ENCODE measurements around the gene IFNA4. TPM values are rescaled to one million over a fixed set of nuclear protein-coding genes. Genes with fewer than 3 reads are reported as not detected.

IFNA4 gene
- total RNA-seq, 2 experiments from 2014 or later: not detected

GRCh38 chr9:21153336-21154017 is 33.9 kb downstream of the IFNA4 start:
- intact Hi-C loops (cut with micrococcal nuclease; ENCODE audit: unreplicated experiment): no loop called here
- no peaks in the 10 kb centered on the region for H3K36me3 ChIP-seq (ENCODE audit: insufficient read depth, low read length)
- H4K20me1 ChIP-seq (ENCODE audit: insufficient read depth, low read length): no peaks in the 10 kb centered on the region
- TF ChIP-seq EZH2phosphoT487 (IDR thresholded peaks at IDR 0.05; ENCODE audit: borderline replicate concordance, low read depth, low read length): no peak
- TF ChIP-seq CTCF (conservative IDR thresholded peaks at IDR 0.05; ENCODE audit: low read length): no peak
- no peaks in the 10 kb centered on the region for H3K79me2 ChIP-seq (ENCODE audit: insufficient read depth, low read depth, low read length)
- CTCF ChIA-PET (ENCODE audit: unreplicated experiment): no interaction called here
- H3K4me2 ChIP-seq (ENCODE audit: low read length): no peak overlapping the region
- H3K4me3 ChIP-seq (ENCODE audit: low read depth, low read length, poor library complexity, severe bottlenecking): no peak overlapping the region
- no peak overlapping the region for H3K27ac ChIP-seq (ENCODE audit: low read depth, low read length, poor library complexity, severe bottlenecking)
- BruUV-seq (replicated peaks): no TSS peak
- no peaks in the 10 kb centered on the region for H3K4me1 ChIP-seq (ENCODE audit: insufficient read depth, low read length, poor library complexity, severe bottlenecking)
- no peak overlapping the region for H2AFZ ChIP-seq (ENCODE audit: low read length)
- H3K9me3 ChIP-seq (ENCODE audit: low read length): no peaks in the 10 kb centered on the region
- H3K9me2 ChIP-seq (ENCODE audit: insufficient read depth, low read length): no peaks in the 10 kb centered on the region
- no peak for DNase-seq (ENCODE audit: low spot score)
- POLR2A ChIA-PET: interaction anchor here (0.5 to 1.1 kb wide), 2 partner anchors 20 to 58 kb away, joined by 3 to 4 read pairs; no protein-coding TSS in a partner anchor

- Histone ChIP-seq H3K4me1 (ENCODE audit: insufficient read depth, low read length, poor library complexity, severe bottlenecking) (no peaks in the 10 kb centered on the region), H3K79me2 (ENCODE audit: insufficient read depth, low read depth, low read length) (no peaks in the 10 kb centered on the region), H3K4me3 (ENCODE audit: low read depth, low read length, poor library complexity, severe bottlenecking) (no peak overlapping the region), H3K9me3 (ENCODE audit: low read length) (no peaks in the 10 kb centered on the region), H3K36me3 (ENCODE audit: insufficient read depth, low read length) (no peaks in the 10 kb centered on the region), H3K4me2 (ENCODE audit: low read length) (no peak overlapping the region), H3K9me2 (ENCODE audit: insufficient read depth, low read length) (no peaks in the 10 kb centered on the region), H4K20me1 (ENCODE audit: insufficient read depth, low read length) (no peaks in the 10 kb centered on the region), H3K27ac (ENCODE audit: low read depth, low read length, poor library complexity, severe bottlenecking) (no peak overlapping the region), H2AFZ (ENCODE audit: low read length) (no peak overlapping the region)
- BruUV-seq (replicated peaks): no TSS peak
- ChIA-PET CTCF (ENCODE audit: unreplicated experiment) (no interaction called here), POLR2A (interaction anchor here (0.7 kb wide), 1 partner anchor 14 kb away, joined by 4 read pairs; no protein-coding TSS in a partner anchor)
- intact Hi-C loops (cut with micrococcal nuclease; ENCODE audit: unreplicated experiment): no loop called here
- TF ChIP-seq EZH2phosphoT487 (IDR thresholded peaks at IDR 0.05; ENCODE audit: borderline replicate concordance, low read depth, low read length) (no peak), CTCF (conservative IDR thresholded peaks at IDR 0.05; ENCODE audit: low read length) (no peak)
- no peak for DNase-seq (ENCODE audit: low spot score)
Measured at GRCh38 chr9:21144603-21145002, 42.8 kb downstream of the IFNA4 start.

GRCh38 chr9:21141427-21141882 is 45.9 kb downstream of the IFNA4 start, which contains the start of gene IFNW1:
TSS of gene IFNW1 (minus strand) at chr9:21141832. CDS start at chr9:21141570, 262 bp downstream.
- ChIA-PET CTCF (ENCODE audit: unreplicated experiment) (no interaction called here), POLR2A (no interaction called here)
- H3K79me2 ChIP-seq (ENCODE audit: insufficient read depth, low read depth, low read length): no peaks in the 10 kb centered on the region
- H3K4me3 ChIP-seq (ENCODE audit: low read depth, low read length, poor library complexity, severe bottlenecking): no peak within 1 kb of the TSS
- H3K27ac ChIP-seq (ENCODE audit: low read depth, low read length, poor library complexity, severe bottlenecking): no peak within 1 kb of the TSS
- no peak within 1 kb of the TSS for H2AFZ ChIP-seq (ENCODE audit: low read length)
- intact Hi-C loops (cut with micrococcal nuclease; ENCODE audit: unreplicated experiment): no loop called here
- BruUV-seq (replicated peaks): no TSS peak
- H3K36me3 ChIP-seq (ENCODE audit: insufficient read depth, low read length): no peaks in the 10 kb centered on the region
- DNase-seq (ENCODE audit: low spot score): no peak
- no peak within 1 kb of the TSS for H3K4me2 ChIP-seq (ENCODE audit: low read length)
- H4K20me1 ChIP-seq (ENCODE audit: insufficient read depth, low read length): no peaks in the 10 kb centered on the region
- TF ChIP-seq CTCF (conservative IDR thresholded peaks at IDR 0.05; ENCODE audit: low read length) (no peak), EZH2phosphoT487 (IDR thresholded peaks at IDR 0.05; ENCODE audit: borderline replicate concordance, low read depth, low read length) (no peak)
- no peaks in the 10 kb centered on the region for H3K9me3 ChIP-seq (ENCODE audit: low read length)
- no peaks in the 10 kb centered on the region for H3K4me1 ChIP-seq (ENCODE audit: insufficient read depth, low read length, poor library complexity, severe bottlenecking)
- no peaks in the 10 kb centered on the region for H3K9me2 ChIP-seq (ENCODE audit: insufficient read depth, low read length)

All from OCI-LY7 (cell line).